GM12872 (cell line): Measurements from ENCODE around the gene PRKCB.

Experiments used
- CTCF ChIP-seq: IDR thresholded peaks from 3 replicates; pipeline ENCODE4 v1.5.1; 2011; ENCODE audit warnings: low read depth, mild to moderate bottlenecking, low read length, moderate library complexity; ENCODE audit not compliant: insufficient read depth

PRKCB gene

DNA sequence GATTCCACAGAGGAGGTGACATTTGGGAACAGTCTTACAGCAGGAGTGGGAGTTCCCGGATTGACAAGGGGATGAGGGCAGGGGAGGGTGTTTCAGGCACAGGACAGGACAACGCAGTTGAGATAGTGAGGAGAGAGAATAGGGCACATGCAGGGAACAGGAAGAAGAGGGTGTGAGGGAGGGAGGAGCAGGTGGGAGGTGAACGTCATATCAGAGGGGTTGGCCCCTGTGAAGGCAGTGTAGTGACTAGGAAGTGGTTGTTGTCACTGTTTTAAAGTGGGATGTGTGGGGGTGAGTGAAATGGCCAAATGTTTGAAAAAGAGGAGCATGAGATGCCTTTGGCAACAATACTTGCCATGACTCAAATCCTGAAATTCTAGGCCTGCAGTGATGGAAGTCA, 12.2 kb downstream of the PRKCB start:
- no peak for TF ChIP-seq CTCF

GRCh38 chr16:23848958-23849357, 13.2 kb downstream of the PRKCB start:
- no peak for TF ChIP-seq CTCF

DNA sequence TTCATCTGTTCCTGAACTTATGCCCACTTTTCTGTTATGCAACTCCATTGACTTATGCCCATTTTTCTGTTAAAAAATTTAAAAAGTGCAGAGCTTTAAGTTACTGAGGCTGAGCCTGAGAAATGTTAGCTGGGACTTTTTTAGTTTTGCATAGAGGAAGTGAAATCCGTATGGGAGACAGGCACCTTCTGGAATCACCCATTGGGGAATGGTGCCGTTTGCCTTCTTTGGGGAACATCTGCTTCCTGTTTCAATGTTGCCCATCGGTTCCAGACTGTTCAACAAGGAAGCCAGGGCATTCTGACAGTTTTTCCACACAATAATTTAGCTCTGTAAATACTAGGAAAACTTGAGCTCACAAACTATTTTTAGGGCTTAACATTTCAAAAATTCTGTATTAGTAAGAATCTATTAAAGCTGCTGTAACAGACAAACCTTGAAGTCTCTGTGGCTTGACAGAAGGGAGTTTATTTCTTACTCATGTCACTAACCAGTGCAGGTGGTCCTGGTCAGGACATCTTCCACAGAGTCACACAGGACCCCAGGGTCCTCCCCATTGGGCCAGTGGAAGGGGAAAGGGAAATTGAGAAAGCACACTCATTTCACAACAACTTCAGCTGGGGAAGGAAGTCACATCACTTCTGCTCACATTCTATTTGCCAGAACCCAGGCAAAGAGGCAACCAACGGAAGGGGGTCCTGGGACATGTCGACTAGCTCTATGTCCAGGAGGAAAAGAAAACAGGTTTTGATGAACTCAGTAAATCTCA, 17.2 kb downstream of the PRKCB start:
- no peak for TF ChIP-seq CTCF

DNA sequence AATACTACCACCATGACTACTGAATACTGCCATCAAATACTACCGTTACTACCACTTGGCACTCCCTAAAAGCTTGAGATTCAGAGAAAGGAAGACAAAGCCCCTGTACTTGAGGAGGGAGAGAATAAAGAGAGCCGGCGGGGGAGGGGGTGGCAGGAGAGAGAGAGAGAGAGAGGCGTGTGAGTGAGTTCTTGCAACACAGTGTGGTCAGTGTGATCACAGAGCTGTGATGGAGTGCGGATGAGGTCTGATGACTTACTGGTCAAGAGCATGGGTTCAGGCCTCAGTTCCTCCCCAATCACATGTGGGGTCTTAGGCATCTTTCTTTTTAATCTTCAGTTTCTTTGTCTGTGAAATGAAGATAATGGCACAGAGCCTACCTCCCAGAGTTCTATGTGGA, 19.2 kb downstream of the PRKCB start:
- no peak for TF ChIP-seq CTCF

DNA sequence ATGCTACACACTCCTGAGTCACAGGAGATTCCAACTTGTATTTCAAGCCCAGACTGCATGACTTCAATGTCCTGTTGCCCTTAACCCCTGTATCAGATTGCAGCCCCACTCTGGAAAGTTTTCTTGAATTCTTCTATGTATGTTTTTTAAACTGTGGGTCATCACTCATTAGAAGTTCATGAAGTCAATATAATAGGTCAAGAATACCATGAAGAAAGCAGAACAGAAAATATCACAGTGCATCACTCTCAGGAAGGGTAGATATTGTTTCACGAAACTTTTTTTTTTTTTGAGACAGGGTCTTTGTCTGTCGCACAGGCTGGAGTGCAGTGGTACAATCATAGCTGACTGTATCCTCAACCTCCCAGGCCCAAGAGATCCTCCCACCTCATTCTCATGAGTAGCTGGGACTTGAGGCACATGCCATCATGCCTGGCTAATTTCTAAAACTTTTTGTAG, 20.5 kb downstream of the PRKCB start:
- no peak for TF ChIP-seq CTCF

DNA sequence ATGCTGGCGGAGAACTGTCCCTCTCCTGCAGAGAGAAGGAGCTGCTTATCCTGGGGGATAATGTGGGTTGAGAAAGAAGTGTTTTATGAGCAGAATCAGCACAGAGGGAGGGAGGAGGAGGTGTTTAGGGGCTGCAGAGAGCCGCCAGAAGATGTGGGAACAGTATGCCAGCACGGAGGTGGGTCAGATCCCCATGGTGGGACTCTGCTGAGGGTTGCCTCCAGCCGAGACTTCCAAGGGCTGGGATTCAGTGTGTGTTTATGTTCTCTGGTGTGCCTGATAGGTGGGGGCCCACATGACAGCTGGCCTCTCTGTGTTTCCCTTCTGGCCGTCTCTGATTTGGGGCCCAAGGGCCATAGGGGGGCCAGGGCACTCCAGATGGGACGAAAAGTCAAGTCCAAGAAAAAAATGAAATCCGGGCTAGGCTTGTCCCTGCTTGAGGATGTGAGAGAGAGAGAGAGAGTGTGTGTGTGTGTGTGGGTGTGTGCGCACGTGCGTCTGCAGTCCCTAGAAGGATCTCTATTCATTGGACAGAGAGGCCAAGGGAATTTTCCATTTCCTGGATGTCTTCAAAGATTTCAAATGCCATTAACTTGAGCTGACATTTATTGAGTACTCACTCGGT, 21.6 kb downstream of the PRKCB start:
- no peak for TF ChIP-seq CTCF

GRCh38 chr16:23857881-23858269, 22.1 kb downstream of the PRKCB start:
- TF ChIP-seq CTCF: no peak
